Jurkat, Clone E6-1 (cell line): Measurements from ENCODE around the gene SLC7A1.

Experiments used
- DNase-seq: peaks from one replicate; pipeline ENCODE4 v3.0.0-alpha.2; 2011; ENCODE audit warnings: low read depth, low spot score
- H3K4me3 ChIP-seq: 2 replicates; pipeline ENCODE4 v1.5.1; 2011; ENCODE audit warnings: mild to moderate bottlenecking, low read length, control low read depth, moderate library complexity

The SLC7A1 gene

GRCh38 chr13:29564818-29565217, 30.7 kb downstream of the SLC7A1 start:
- no peak for DNase-seq
- H3K4me3 ChIP-seq, result no peak overlapping the region

GRCh38 chr13:29564373-29564772, 31.1 kb downstream of the SLC7A1 start:
- no peak for DNase-seq
- no peak overlapping the region for H3K4me3 ChIP-seq

GRCh38 chr13:29563941-29564340, 31.5 kb downstream of the SLC7A1 start:
- no peak for DNase-seq
- no peak overlapping the region for H3K4me3 ChIP-seq

GRCh38 chr13:29562786-29563438, 32.6 kb downstream of the SLC7A1 start:
- H3K4me3 ChIP-seq, result no peak overlapping the region
- no peak for DNase-seq

GRCh38 chr13:29561918-29562317, 33.6 kb downstream of the SLC7A1 start:
- no peak for DNase-seq
- no peak overlapping the region for H3K4me3 ChIP-seq

- no peak for DNase-seq
- no peak overlapping the region for H3K4me3 ChIP-seq
Observed at GRCh38 chr13:29556742-29557141, 38.7 kb downstream of the SLC7A1 start.

- H3K4me3 ChIP-seq, result no peak overlapping the region
- DNase-seq, result no peak
Observed at GRCh38 chr13:29551214-29551613, 44.3 kb downstream of the SLC7A1 start.

- no peak for DNase-seq
- no peak overlapping the region for H3K4me3 ChIP-seq
Observed at GRCh38 chr13:29550430-29550988, 45.0 kb downstream of the SLC7A1 start.

GRCh38 chr13:29548722-29549121, 46.8 kb downstream of the SLC7A1 start:
- no peak for DNase-seq

GRCh38 chr13:29547153-29547552, 48.3 kb downstream of the SLC7A1 start:
- DNase-seq, result no peak

More at GRCh38 chr13:29548722-29549121, 46.8 kb downstream of the SLC7A1 start:
- no peak overlapping the region for H3K4me3 ChIP-seq

GRCh38 chr13:29546662-29547061, 48.8 kb downstream of the SLC7A1 start:
- DNase-seq, result no peak
- no peak overlapping the region for H3K4me3 ChIP-seq

More at GRCh38 chr13:29547153-29547552, 48.3 kb downstream of the SLC7A1 start:
- H3K4me3 ChIP-seq, result no peak overlapping the region

GRCh38 chr13:29545988-29546387, 49.5 kb downstream of the SLC7A1 start:
- no peak overlapping the region for H3K4me3 ChIP-seq
- no peak for DNase-seq

GRCh38 chr13:29543230-29544215, 52.0 kb downstream of the SLC7A1 start:
- no peak for DNase-seq
- H3K4me3 ChIP-seq, result no peak overlapping the region

GRCh38 chr13:29542381-29542780, 53.1 kb downstream of the SLC7A1 start:
- no peak for DNase-seq
- H3K4me3 ChIP-seq, result no peak overlapping the region

- no peak for DNase-seq
- no peak overlapping the region for H3K4me3 ChIP-seq
Observed at GRCh38 chr13:29541400-29541799, 54.1 kb downstream of the SLC7A1 start.

- no peak for DNase-seq
- no peak overlapping the region for H3K4me3 ChIP-seq
Observed at GRCh38 chr13:29540799-29541198, 54.7 kb downstream of the SLC7A1 start.

GRCh38 chr13:29540334-29540733, 55.2 kb downstream of the SLC7A1 start:
- DNase-seq, result no peak
- H3K4me3 ChIP-seq, result no peak overlapping the region

GRCh38 chr13:29539856-29540255, 55.6 kb downstream of the SLC7A1 start:
- no peak for DNase-seq
- H3K4me3 ChIP-seq, result no peak overlapping the region

- no peak for DNase-seq
- H3K4me3 ChIP-seq, result no peak overlapping the region
Observed at GRCh38 chr13:29538652-29539040, 56.8 kb downstream of the SLC7A1 start.
